ENCODE measurements around the gene TRMT1. TPM values are rescaled to one million over a fixed set of nuclear protein-coding genes. Genes with fewer than 3 reads are reported as not detected.

Gene TRMT1
- total and polyA plus RNA-seq, 8 donors = 24.2 to 46.2 (median 33.9) TPM

- ATAC-seq = no peak
These were observed 6.4 kb downstream of the TRMT1 start for GRCh38 chr19:13110099-13110610.

GRCh38 chr19:13109361-13110098 lies 7.0 kb downstream of the TRMT1 start:
- H3K4me1 ChIP-seq = peaks cover 0 to 12% of the 10 kb centered on the region in 2 donors
- H3K27ac ChIP-seq = no peak overlapping the region
- no peaks in the 10 kb centered on the region for H3K27me3 ChIP-seq
- no peak for DNase-seq
- H3K9me3 ChIP-seq = no peaks in the 10 kb centered on the region
- H3K36me3 ChIP-seq = peaks cover 0 to 62% of the 10 kb centered on the region in 2 donors
- intact Hi-C loops (cut with DNase I) = no loop called here
- TF ChIP-seq CTCF (IDR thresholded peaks at IDR 0.05) = no peak
- no peak overlapping the region for H3K4me3 ChIP-seq
- ATAC-seq = no peak

More at GRCh38 chr19:13110099-13110610, 6.4 kb downstream of the TRMT1 start:
- H3K9me3 ChIP-seq = no peaks in the 10 kb centered on the region
- H3K27ac ChIP-seq = no peak overlapping the region
- H3K4me3 ChIP-seq = no peak overlapping the region
- H3K36me3 ChIP-seq = peaks cover 0 to 64% of the 10 kb centered on the region in 2 donors
- no peak for DNase-seq
- intact Hi-C loops (cut with DNase I) = no loop called here
- H3K27me3 ChIP-seq = no peaks in the 10 kb centered on the region
- TF ChIP-seq CTCF (IDR thresholded peaks at IDR 0.05) = no peak
- H3K4me1 ChIP-seq = peaks cover 0 to 7% of the 10 kb centered on the region in 2 donors

- H3K4me1 ChIP-seq = peaks cover 13 to 48% of the 10 kb centered on the region in 2 donors
- intact Hi-C loops (cut with DNase I) = no loop called here
- no peaks in the 10 kb centered on the region for H3K27me3 ChIP-seq
- no peak for TF ChIP-seq CTCF (IDR thresholded peaks at IDR 0.05)
- H3K9me3 ChIP-seq = no peaks in the 10 kb centered on the region
- no peak for ATAC-seq
- peak in 1 of 4 donors; percentile 88 for DNase-seq
- H3K36me3 ChIP-seq = peaks cover 0 to 38% of the 10 kb centered on the region in 2 donors
- H3K4me3 ChIP-seq = peak overlapping the region in 1 of 2 donors; percentile 50
- peak overlapping the region; percentile 82 to 98 for H3K27ac ChIP-seq
These were observed 11.5 kb downstream of the TRMT1 start for GRCh38 chr19:13104848-13105711.

- peaks cover 0 to 34% of the 10 kb centered on the region in 2 donors for H3K36me3 ChIP-seq
- intact Hi-C loops (cut with DNase I) = no loop called here
- peaks cover 13 to 54% of the 10 kb centered on the region in 2 donors for H3K4me1 ChIP-seq
- ATAC-seq (peak; percentile 29), DNase-seq (peak in 1 of 4 donors; percentile 94)
- no peaks in the 10 kb centered on the region for H3K9me3 ChIP-seq
- no peaks in the 10 kb centered on the region for H3K27me3 ChIP-seq
- H3K4me3 ChIP-seq = peak overlapping the region; percentile 7 to 50
- H3K27ac ChIP-seq = peak overlapping the region; percentile 82 to 98
- TF ChIP-seq CTCF (IDR thresholded peaks at IDR 0.05) = peak; percentile 73 to 77
These were observed 12.1 kb downstream of the TRMT1 start for GRCh38 chr19:13104360-13104847.

Data from left lung (tissue), 10 donors.